Measurements from ENCODE around the gene ODAD4.
"Not testable (repeated sequence)": the region's sequence is repeated elsewhere in the genome, so short reads cannot be mapped to it uniquely, and the experiment has no call there.

ODAD4 gene

GRCh38 chr17:42002792-42003301 lies 72.4 kb downstream of the ODAD4 start:
- no peaks in the 10 kb centered on the region for H3K4me1 ChIP-seq (ENCODE audit: control insufficient read depth, insufficient read depth, low read length)
- H3K4me3 ChIP-seq (ENCODE audit: low read length in 2 of 2), result no peak overlapping the region
- H3K9ac ChIP-seq (ENCODE audit: low read length in 2 of 2), result no peak overlapping the region
- no peak overlapping the region for H3K27ac ChIP-seq (ENCODE audit: low read length)
- peaks cover 24 to 30% of the 10 kb centered on the region in 2 donors for H3K36me3 ChIP-seq (ENCODE audit: control insufficient read depth in 2 of 2, insufficient read depth in 2 of 2, low read length in 2 of 2)
- no peaks in the 10 kb centered on the region for H3K27me3 ChIP-seq (ENCODE audit: control insufficient read depth in 1 of 2, insufficient read depth in 2 of 2, low read length in 2 of 2)
- H3K9me3 ChIP-seq (ENCODE audit: control insufficient read depth in 2 of 2, low read length in 2 of 2), result no peaks in the 10 kb centered on the region

- Histone ChIP-seq H3K9ac (ENCODE audit: low read length in 2 of 2) (no peak overlapping the region), H3K4me1 (ENCODE audit: control insufficient read depth, insufficient read depth, low read length) (no peaks in the 10 kb centered on the region), H3K27me3 (ENCODE audit: control insufficient read depth in 1 of 2, insufficient read depth in 2 of 2, low read length in 2 of 2) (no peaks in the 10 kb centered on the region), H3K4me3 (ENCODE audit: low read length in 2 of 2) (no peak overlapping the region), H3K9me3 (ENCODE audit: control insufficient read depth in 2 of 2, low read length in 2 of 2) (no peaks in the 10 kb centered on the region), H3K27ac (ENCODE audit: low read length) (no peak overlapping the region), H3K36me3 (ENCODE audit: control insufficient read depth in 2 of 2, insufficient read depth in 2 of 2, low read length in 2 of 2) (peaks cover 18% of the 10 kb centered on the region in 2 donors)
Observed at GRCh38 chr17:42005166-42005565, 74.7 kb downstream of the ODAD4 start.

GRCh38 chr17:42009170-42009569 lies 78.8 kb downstream of the ODAD4 start:
- H3K9ac ChIP-seq (ENCODE audit: low read length in 2 of 2), result no peak overlapping the region

GRCh38 chr17:42010266-42010680 lies 79.9 kb downstream of the ODAD4 start:
- H3K27ac ChIP-seq (ENCODE audit: low read length); H3K9me3 ChIP-seq (ENCODE audit: control insufficient read depth in 2 of 2, low read length in 2 of 2); H3K9ac ChIP-seq (ENCODE audit: low read length in 2 of 2); H3K36me3 ChIP-seq (ENCODE audit: control insufficient read depth in 2 of 2, insufficient read depth in 2 of 2, low read length in 2 of 2); H3K27me3 ChIP-seq (ENCODE audit: control insufficient read depth in 1 of 2, insufficient read depth in 2 of 2, low read length in 2 of 2); H3K4me3 ChIP-seq (ENCODE audit: low read length in 2 of 2): not testable (repeated sequence)
- H3K4me1 ChIP-seq (ENCODE audit: control insufficient read depth, insufficient read depth, low read length), result peaks cover 12% of the 10 kb centered on the region

More at GRCh38 chr17:42009170-42009569, 78.8 kb downstream of the ODAD4 start:
- Histone ChIP-seq H3K9me3 (ENCODE audit: control insufficient read depth in 2 of 2, low read length in 2 of 2) (no peaks in the 10 kb centered on the region), H3K4me3 (ENCODE audit: low read length in 2 of 2) (no peak overlapping the region), H3K4me1 (ENCODE audit: control insufficient read depth, insufficient read depth, low read length) (peaks cover 7% of the 10 kb centered on the region), H3K27ac (ENCODE audit: low read length) (no peak overlapping the region), H3K27me3 (ENCODE audit: control insufficient read depth in 1 of 2, insufficient read depth in 2 of 2, low read length in 2 of 2) (no peaks in the 10 kb centered on the region), H3K36me3 (ENCODE audit: control insufficient read depth in 2 of 2, insufficient read depth in 2 of 2, low read length in 2 of 2) (peaks cover 0 to 5% of the 10 kb centered on the region in 2 donors)

DNA sequence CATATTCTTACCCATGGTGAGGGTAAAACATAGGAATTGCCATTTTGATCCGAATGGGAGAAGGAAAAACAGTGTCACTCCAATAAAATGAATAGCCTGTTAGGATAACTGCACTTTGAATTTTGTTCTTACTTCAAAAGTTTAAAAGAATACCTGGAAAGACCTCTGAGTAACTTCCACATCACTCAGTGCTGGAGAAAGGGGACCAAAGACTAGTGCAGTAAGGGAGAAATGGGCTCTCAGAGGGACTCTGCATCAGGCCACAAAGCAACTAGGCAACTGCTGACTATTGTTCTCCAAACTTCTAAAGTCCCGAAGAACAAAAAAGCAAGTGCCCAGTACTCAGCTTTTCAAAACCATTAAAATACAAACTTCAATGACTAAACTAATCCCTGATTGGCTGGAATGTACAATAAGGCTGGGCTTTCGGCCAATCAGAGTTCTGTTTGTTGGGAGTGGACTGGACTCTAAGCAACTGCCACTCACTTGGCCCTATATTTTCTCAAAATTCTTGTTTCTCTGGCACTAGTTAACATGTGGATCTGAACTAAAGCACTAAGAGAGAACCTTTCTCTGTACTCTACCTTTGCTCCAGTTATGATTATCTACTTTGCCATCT lies 80.6 kb downstream of the ODAD4 start:
- Histone ChIP-seq H3K36me3 (ENCODE audit: control insufficient read depth in 2 of 2, insufficient read depth in 2 of 2, low read length in 2 of 2) (peaks cover 0 to 5% of the 10 kb centered on the region in 2 donors), H3K27ac (ENCODE audit: low read length) (no peak overlapping the region), H3K4me1 (ENCODE audit: control insufficient read depth, insufficient read depth, low read length) (peaks cover 18% of the 10 kb centered on the region), H3K27me3 (ENCODE audit: control insufficient read depth in 1 of 2, insufficient read depth in 2 of 2, low read length in 2 of 2) (no peaks in the 10 kb centered on the region), H3K9ac (ENCODE audit: low read length in 2 of 2) (no peak overlapping the region), H3K4me3 (ENCODE audit: low read length in 2 of 2) (no peak overlapping the region), H3K9me3 (ENCODE audit: control insufficient read depth in 2 of 2, low read length in 2 of 2) (no peaks in the 10 kb centered on the region)

- not testable (repeated sequence) for H3K9ac ChIP-seq (ENCODE audit: low read length in 2 of 2); H3K27ac ChIP-seq (ENCODE audit: low read length); H3K36me3 ChIP-seq (ENCODE audit: control insufficient read depth in 2 of 2, insufficient read depth in 2 of 2, low read length in 2 of 2); H3K27me3 ChIP-seq (ENCODE audit: control insufficient read depth in 1 of 2, insufficient read depth in 2 of 2, low read length in 2 of 2); H3K9me3 ChIP-seq (ENCODE audit: control insufficient read depth in 2 of 2, low read length in 2 of 2); H3K4me3 ChIP-seq (ENCODE audit: low read length in 2 of 2)
- peaks cover 23% of the 10 kb centered on the region for H3K4me1 ChIP-seq (ENCODE audit: control insufficient read depth, insufficient read depth, low read length)
Observed at GRCh38 chr17:42012363-42012762, 81.9 kb downstream of the ODAD4 start.

- not testable (repeated sequence) for H3K9ac ChIP-seq (ENCODE audit: low read length in 2 of 2); H3K4me3 ChIP-seq (ENCODE audit: low read length in 2 of 2); H3K27me3 ChIP-seq (ENCODE audit: control insufficient read depth in 1 of 2, insufficient read depth in 2 of 2, low read length in 2 of 2); H3K9me3 ChIP-seq (ENCODE audit: control insufficient read depth in 2 of 2, low read length in 2 of 2); H3K27ac ChIP-seq (ENCODE audit: low read length); H3K36me3 ChIP-seq (ENCODE audit: control insufficient read depth in 2 of 2, insufficient read depth in 2 of 2, low read length in 2 of 2)
- peaks cover 34% of the 10 kb centered on the region for H3K4me1 ChIP-seq (ENCODE audit: control insufficient read depth, insufficient read depth, low read length)
Observed at GRCh38 chr17:42013740-42014139, 83.3 kb downstream of the ODAD4 start.
